ENCODE results near the gene SPATA20.

SPATA20 gene

DNA sequence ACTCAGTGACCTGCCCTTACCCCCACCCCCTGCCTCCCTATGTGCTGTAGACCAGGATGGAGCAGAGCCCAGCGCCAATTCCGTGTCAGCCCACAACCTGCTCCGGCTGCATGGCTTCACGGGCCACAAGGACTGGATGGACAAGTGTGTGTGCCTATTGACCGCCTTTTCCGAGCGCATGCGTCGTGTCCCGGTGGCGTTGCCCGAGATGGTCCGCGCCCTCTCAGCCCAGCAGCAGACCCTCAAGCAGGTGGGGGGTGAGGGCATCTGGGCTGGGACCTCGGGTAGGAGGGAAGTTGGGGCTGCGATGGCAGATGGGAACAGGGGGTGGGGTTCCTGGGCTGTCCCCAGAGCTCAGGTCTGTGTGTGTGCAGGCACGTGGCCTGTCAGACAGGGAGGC, 7.2 kb downstream of the SPATA20 start:
- Histone ChIP-seq H3K36me3 (ENCODE audit: control insufficient read depth, insufficient read depth, low read length, severe bottlenecking) (peaks cover 7% of the 10 kb centered on the region), H3K9ac (ENCODE audit: low read length) (no peak overlapping the region), H3K4me1 (ENCODE audit: control insufficient read depth, insufficient read depth, low read length) (peaks cover 4% of the 10 kb centered on the region), H3K4me3 (ENCODE audit: low read length) (no peak overlapping the region), H3K27me3 (replicated peaks; ENCODE audit: control insufficient read depth, insufficient read depth, low read length) (no peaks in the 10 kb centered on the region), H3K9me3 (ENCODE audit: control insufficient read depth, low read length) (no peaks in the 10 kb centered on the region)
- no peak for DNase-seq (ENCODE audit: low read depth)

DNA sequence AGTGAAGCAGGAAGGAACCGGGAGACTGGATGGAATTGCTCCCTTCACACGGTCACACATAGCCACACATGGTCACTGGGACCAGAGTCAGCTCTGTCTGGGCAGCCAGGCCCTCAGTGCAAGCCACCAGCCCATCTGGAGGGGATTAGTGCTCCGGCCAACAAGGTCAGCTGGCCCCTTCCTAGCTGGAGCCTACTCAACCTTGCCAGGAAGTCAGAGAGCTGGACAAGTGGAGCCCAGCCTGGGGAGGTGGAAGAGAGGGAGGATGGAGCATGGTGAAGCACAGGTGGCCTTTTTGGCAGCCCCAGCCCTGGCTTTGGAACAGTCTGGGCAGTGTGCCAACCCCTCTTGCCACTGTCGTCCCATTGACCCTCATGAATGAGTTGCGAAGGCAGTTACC, 9.8 kb downstream of the SPATA20 start:
- H3K4me1 ChIP-seq (ENCODE audit: control insufficient read depth, insufficient read depth, low read length), result peaks cover 15% of the 10 kb centered on the region
- H3K4me3 ChIP-seq (ENCODE audit: low read length), result no peak overlapping the region
- H3K36me3 ChIP-seq (ENCODE audit: control insufficient read depth, insufficient read depth, low read length, severe bottlenecking), result peaks cover 7% of the 10 kb centered on the region
- no peaks in the 10 kb centered on the region for H3K9me3 ChIP-seq (ENCODE audit: control insufficient read depth, low read length)
- H3K27me3 ChIP-seq (replicated peaks; ENCODE audit: control insufficient read depth, insufficient read depth, low read length), result no peaks in the 10 kb centered on the region
- H3K9ac ChIP-seq (ENCODE audit: low read length), result no peak overlapping the region
- DNase-seq (ENCODE audit: low read depth), result no peak

DNA sequence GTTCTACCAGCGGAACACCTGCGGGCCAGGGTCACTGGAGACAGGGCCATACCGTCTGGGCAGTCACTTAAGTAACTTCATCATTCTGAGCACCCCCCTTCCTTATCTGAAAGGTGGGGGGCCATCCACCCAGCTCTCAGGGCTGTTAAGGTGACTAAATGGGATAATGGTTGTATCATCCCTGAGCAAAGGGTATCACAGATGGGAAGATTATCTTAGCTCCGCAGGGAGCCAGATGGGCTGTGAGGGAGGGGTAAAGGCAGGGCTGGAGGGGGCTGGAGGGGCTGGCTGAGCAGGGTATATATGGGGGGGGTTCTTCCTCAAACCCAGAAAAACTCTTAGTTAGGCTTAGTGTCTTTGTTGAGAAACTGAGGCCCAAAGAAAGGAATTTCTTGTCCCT, 10.7 kb downstream of the SPATA20 start:
- H3K4me3 ChIP-seq (ENCODE audit: low read length), result no peak overlapping the region
- H3K4me1 ChIP-seq (ENCODE audit: control insufficient read depth, insufficient read depth, low read length), result peaks cover 15% of the 10 kb centered on the region
- H3K27me3 ChIP-seq (replicated peaks; ENCODE audit: control insufficient read depth, insufficient read depth, low read length), result no peaks in the 10 kb centered on the region
- no peaks in the 10 kb centered on the region for H3K9me3 ChIP-seq (ENCODE audit: control insufficient read depth, low read length)
- DNase-seq (ENCODE audit: low read depth), result no peak
- peaks cover 7% of the 10 kb centered on the region for H3K36me3 ChIP-seq (ENCODE audit: control insufficient read depth, insufficient read depth, low read length, severe bottlenecking)
- H3K9ac ChIP-seq (ENCODE audit: low read length), result no peak overlapping the region

DNA sequence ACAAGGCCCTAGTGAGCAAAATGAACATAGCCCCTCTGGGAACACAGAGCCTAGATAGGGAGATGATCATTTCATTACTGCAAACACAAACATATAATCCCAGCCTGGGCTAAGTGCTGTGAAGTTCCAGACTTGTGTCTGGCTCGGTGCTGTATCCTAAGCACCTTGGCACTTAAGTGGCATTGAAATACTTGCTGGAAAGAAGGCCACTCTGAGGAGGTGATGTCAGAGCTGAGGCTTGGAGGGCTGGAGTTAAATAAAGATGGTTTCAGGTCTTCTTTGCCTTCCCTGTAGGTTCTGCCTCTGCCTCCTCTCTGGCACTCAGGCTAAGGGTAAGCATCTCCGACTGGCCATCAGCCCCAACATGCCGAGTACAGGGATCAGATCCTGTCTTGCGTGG, 11.1 kb downstream of the SPATA20 start:
- Histone ChIP-seq H3K4me1 (ENCODE audit: control insufficient read depth, insufficient read depth, low read length) (peaks cover 15% of the 10 kb centered on the region), H3K36me3 (ENCODE audit: control insufficient read depth, insufficient read depth, low read length, severe bottlenecking) (peaks cover 7% of the 10 kb centered on the region), H3K9me3 (ENCODE audit: control insufficient read depth, low read length) (no peaks in the 10 kb centered on the region), H3K9ac (ENCODE audit: low read length) (no peak overlapping the region), H3K4me3 (ENCODE audit: low read length) (no peak overlapping the region), H3K27me3 (replicated peaks; ENCODE audit: control insufficient read depth, insufficient read depth, low read length) (no peaks in the 10 kb centered on the region)
- no peak for DNase-seq (ENCODE audit: low read depth)

DNA sequence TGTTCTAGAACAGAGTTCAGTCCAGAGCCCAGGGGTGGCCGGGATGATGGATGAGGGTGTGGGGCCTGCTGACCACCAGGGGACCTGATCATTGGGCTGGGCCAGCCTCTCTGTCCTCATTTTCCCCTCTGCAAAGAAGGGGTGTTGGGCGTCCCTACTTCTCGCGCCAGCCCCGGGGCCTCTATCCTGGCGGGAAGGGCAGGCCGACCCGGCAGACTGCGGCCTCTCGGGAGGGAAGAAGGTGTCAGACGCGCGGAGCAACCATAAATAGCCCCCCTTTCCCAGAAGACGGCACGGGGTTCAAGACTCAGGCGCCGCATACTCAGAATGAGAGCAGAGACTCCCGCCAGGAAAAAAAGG, 11.6 kb downstream of the SPATA20 start:
- Histone ChIP-seq H3K4me1 (ENCODE audit: control insufficient read depth, insufficient read depth, low read length) (peaks cover 16% of the 10 kb centered on the region), H3K4me3 (ENCODE audit: low read length) (no peak overlapping the region), H3K36me3 (ENCODE audit: control insufficient read depth, insufficient read depth, low read length, severe bottlenecking) (peaks cover 7% of the 10 kb centered on the region), H3K9ac (ENCODE audit: low read length) (no peak overlapping the region), H3K9me3 (ENCODE audit: control insufficient read depth, low read length) (no peaks in the 10 kb centered on the region), H3K27me3 (replicated peaks; ENCODE audit: control insufficient read depth, insufficient read depth, low read length) (no peaks in the 10 kb centered on the region)
- no peak for DNase-seq (ENCODE audit: low read depth)

DNA sequence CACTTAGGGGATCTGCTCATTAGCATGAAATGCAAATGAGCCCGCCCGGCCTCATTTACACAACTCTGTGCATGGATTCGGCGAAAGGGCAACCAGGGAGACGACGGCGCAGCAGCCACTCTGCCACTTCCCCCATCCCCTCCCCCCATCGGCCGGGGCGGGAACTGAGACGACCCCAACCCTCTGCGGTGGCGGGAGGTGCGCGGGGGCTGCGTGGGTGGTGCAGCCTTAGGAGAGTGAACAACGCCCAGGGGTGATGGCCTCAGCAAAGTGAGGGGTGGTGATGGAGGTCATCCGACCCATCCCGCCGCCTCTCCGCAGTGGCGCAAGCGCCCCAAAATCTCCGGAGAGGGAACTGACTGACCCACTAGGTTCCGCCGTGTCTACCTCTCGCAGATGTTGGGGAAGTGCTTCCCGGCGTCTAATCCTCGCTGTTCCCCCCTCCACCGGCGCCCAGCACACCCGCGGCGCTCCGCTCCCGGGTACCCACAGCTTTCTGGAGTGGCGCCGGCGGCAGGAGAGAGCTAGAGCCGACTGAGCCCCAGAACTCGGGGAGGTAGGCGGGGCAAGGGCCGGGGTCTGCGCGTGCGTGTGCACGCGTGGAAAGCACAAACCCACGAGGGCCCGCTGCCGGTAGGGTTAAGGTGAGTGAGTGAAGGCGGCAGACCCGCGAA, 12.1 kb downstream of the SPATA20 start:
- Histone ChIP-seq H3K9ac (ENCODE audit: low read length) (no peak overlapping the region), H3K4me3 (ENCODE audit: low read length) (peak overlapping the region; percentile 76), H3K36me3 (ENCODE audit: control insufficient read depth, insufficient read depth, low read length, severe bottlenecking) (peaks cover 7% of the 10 kb centered on the region), H3K4me1 (ENCODE audit: control insufficient read depth, insufficient read depth, low read length) (peaks cover 21% of the 10 kb centered on the region), H3K9me3 (ENCODE audit: control insufficient read depth, low read length) (no peaks in the 10 kb centered on the region), H3K27me3 (replicated peaks; ENCODE audit: control insufficient read depth, insufficient read depth, low read length) (no peaks in the 10 kb centered on the region)
- DNase-seq (ENCODE audit: low read depth), result no peak

DNA sequence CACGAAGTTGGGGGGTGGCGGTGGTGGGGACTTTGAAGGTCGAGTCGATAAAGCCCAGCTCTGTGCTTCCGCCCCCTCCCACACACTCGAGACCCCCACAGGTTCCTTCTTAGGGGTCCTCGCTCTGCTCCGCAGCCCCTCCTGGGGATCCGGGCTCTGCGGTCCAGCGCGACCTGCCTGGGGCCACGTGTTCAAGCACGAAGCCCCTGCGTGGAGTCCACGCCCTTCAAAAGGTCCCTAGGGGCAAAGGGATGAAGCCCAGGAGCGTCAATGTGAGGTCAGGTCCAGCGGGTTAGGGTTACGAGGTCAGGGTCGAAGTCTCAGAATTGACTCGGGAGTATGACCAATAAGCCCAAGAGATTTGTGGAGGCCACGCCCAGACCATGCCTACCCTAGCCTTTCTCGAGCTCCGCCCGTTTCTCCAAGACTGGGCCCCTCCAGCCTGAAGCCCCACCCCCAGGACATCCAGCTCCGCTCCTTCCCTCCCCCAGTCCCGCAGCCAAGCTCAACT, 12.8 kb downstream of the SPATA20 start:
- DNase-seq (ENCODE audit: low read depth), result peak; percentile 77
- Histone ChIP-seq H3K36me3 (ENCODE audit: control insufficient read depth, insufficient read depth, low read length, severe bottlenecking) (peaks cover 7% of the 10 kb centered on the region), H3K27me3 (replicated peaks; ENCODE audit: control insufficient read depth, insufficient read depth, low read length) (no peaks in the 10 kb centered on the region), H3K9ac (ENCODE audit: low read length) (peak overlapping the region; percentile 64), H3K9me3 (ENCODE audit: control insufficient read depth, low read length) (no peaks in the 10 kb centered on the region), H3K4me1 (ENCODE audit: control insufficient read depth, insufficient read depth, low read length) (peaks cover 25% of the 10 kb centered on the region), H3K4me3 (ENCODE audit: low read length) (peak overlapping the region; percentile 76)

DNA sequence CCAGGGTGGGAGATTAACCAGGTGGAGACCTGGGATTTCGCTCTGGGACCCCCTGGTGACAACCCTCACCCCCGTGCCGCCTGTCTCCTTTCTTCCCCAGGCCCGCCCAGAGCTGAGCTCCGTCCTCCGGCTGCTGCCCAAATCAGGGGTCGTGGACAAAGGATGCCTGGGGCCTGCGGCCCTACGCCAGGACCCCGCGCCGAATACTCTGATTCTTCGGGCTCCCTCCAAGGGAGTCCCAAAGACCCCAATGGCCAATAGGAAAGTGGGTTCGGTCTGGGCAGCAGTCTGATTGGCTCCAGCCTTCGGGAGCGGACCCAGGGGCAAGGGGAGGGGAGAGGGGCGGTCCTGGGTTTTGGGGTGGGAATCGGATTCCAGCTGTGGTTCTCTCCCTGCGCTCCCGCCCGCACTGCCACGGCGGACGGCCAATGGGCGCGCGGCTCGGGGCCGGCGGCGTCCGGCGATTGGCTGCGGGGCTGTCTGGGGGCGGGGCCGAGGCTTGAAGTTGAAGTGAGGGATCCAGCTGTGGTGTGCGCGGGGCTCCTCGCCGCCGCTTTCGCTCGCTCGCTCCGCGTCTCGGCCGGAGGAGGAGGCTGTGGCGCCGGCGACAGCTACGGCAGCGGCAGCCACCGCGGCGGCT, 13.3 kb downstream of the SPATA20 start, which contains the start of gene CACNA1G:
CACNA1G (plus strand) TSS at position 531 of the 640 bp plus-strand sequence. CDS start 745 bp downstream, outside the sequence.
- H3K4me3 ChIP-seq (ENCODE audit: low read length), result peak within 1 kb of the TSS; percentile 76
- H3K27me3 ChIP-seq (replicated peaks; ENCODE audit: control insufficient read depth, insufficient read depth, low read length), result no peaks in the 10 kb centered on the region
- H3K9ac ChIP-seq (ENCODE audit: low read length), result peak within 1 kb of the TSS; percentile 64
- peaks cover 28% of the 10 kb centered on the region for H3K4me1 ChIP-seq (ENCODE audit: control insufficient read depth, insufficient read depth, low read length)
- H3K9me3 ChIP-seq (ENCODE audit: control insufficient read depth, low read length), result no peaks in the 10 kb centered on the region
- peaks cover 5% of the 10 kb centered on the region for H3K36me3 ChIP-seq (ENCODE audit: control insufficient read depth, insufficient read depth, low read length, severe bottlenecking)
- peak; percentile 97 for DNase-seq (ENCODE audit: low read depth)

DNA sequence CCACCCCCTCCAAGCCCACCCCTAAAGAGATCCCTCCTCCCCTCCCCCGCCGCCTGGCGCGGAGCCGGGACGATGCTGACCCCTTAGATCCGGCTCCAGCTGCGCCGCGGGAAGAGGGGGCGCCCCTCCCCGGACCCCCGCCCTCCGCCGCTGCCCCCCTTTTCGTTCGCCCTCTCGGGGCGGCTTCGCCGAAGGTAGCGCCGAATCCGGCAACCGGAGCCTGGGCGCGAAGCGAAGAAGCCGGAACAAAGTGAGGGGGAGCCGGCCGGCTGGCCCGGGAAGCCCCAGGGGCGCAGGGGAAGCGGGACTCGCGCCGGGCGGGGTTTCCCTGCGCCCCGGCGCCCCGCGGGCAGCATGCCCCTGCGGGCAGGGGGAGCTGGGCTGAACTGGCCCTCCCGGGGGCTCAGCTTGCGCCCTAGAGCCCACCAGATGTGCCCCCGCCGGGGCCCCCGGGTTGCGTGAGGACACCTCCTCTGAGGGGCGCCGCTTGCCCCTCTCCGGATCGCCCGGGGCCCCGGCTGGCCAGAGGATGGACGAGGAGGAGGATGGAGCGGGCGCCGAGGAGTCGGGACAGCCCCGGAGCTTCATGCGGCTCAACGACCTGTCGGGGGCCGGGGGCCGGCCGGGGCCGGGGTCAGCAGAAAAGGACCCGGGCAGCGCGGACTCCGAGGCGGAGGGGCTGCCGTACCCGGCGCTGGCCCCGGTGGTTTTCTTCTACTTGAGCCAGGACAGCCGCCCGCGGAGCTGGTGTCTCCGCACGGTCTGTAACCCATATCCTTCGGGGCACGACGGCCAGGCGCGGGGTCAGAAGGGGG, 14.2 kb downstream of the SPATA20 start:
- peak; percentile 36 for DNase-seq (ENCODE audit: low read depth)
- Histone ChIP-seq H3K27me3 (replicated peaks; ENCODE audit: control insufficient read depth, insufficient read depth, low read length) (no peaks in the 10 kb centered on the region), H3K9me3 (ENCODE audit: control insufficient read depth, low read length) (no peaks in the 10 kb centered on the region), H3K9ac (ENCODE audit: low read length) (peak overlapping the region; percentile 49), H3K4me3 (ENCODE audit: low read length) (peak overlapping the region; percentile 66), H3K36me3 (ENCODE audit: control insufficient read depth, insufficient read depth, low read length, severe bottlenecking) (no peaks in the 10 kb centered on the region), H3K4me1 (ENCODE audit: control insufficient read depth, insufficient read depth, low read length) (peaks cover 28% of the 10 kb centered on the region)

DNA sequence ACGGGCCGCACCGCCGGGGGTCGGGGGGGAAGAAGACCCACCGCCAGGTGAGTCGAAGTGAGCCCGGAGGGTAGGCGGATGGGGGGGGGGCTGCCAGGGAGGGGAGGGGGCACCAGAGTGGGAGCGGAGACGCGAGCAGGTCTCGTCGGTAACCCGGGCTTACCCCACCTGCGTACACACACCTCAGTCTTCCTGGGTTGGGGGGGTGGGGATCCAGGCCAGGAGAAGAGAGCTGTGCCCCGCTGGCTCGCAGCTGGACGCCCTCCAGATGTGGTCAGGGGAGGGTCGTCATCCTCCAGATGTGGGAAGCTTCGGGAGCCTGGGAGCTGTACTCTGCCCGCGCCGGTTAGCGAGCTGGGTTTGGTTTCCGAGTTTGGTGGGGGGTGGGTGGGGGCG, 14.8 kb downstream of the SPATA20 start:
- no peak for DNase-seq (ENCODE audit: low read depth)
- Histone ChIP-seq H3K9me3 (ENCODE audit: control insufficient read depth, low read length) (no peaks in the 10 kb centered on the region), H3K36me3 (ENCODE audit: control insufficient read depth, insufficient read depth, low read length, severe bottlenecking) (no peaks in the 10 kb centered on the region), H3K9ac (ENCODE audit: low read length) (no peak overlapping the region), H3K4me3 (ENCODE audit: low read length) (no peak overlapping the region), H3K4me1 (ENCODE audit: control insufficient read depth, insufficient read depth, low read length) (peaks cover 28% of the 10 kb centered on the region), H3K27me3 (replicated peaks; ENCODE audit: control insufficient read depth, insufficient read depth, low read length) (no peaks in the 10 kb centered on the region)
